Measurements from ENCODE around the gene AGAP1.

The AGAP1 gene

DNA sequence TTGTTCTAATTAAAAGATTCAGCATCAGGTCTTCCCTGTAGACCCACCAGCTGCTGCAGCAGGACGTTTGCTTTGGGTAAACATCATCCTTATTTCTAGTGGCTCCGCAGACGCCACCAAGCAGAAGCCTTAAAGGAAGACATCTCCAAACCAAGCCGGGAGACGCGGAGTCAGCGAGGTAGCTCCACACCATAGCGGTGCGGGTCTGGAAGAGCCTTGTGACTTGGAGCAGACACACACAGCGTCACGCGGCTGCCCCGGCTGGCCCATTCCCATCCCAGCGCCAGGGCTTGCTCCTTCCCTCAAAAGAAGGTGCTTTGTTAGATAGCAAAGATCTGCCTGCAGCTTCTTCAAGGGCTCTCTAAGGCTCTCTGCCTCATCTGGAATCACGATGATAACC, 437.8 kb downstream of the AGAP1 start:
- no peak overlapping the region for H3K4me3 ChIP-seq (ENCODE audit: insufficient read depth, low read depth, low read length)
- H3K27me3 ChIP-seq (ENCODE audit: control insufficient read depth, insufficient read depth, low read length, poor library complexity, severe bottlenecking), result no peaks in the 10 kb centered on the region
- H3K9me3 ChIP-seq (ENCODE audit: control insufficient read depth, low read length), result no peaks in the 10 kb centered on the region
- no peaks in the 10 kb centered on the region for H3K36me3 ChIP-seq (ENCODE audit: control insufficient read depth, insufficient read depth, low read length)
- peaks cover 22% of the 10 kb centered on the region for H3K4me1 ChIP-seq (ENCODE audit: control insufficient read depth, insufficient read depth, low read length)
- 93 to 95% methylated on average over 15 of the region's 15 CpGs for WGBS, 2 experiments
- no peak overlapping the region for H3K27ac ChIP-seq (ENCODE audit: insufficient read depth, low read depth, low read length, poor library complexity, severe bottlenecking)

- Histone ChIP-seq H3K27ac (ENCODE audit: insufficient read depth, low read depth, low read length, poor library complexity, severe bottlenecking) (peak overlapping the region; percentile 74), H3K9me3 (ENCODE audit: control insufficient read depth, low read length) (no peaks in the 10 kb centered on the region), H3K36me3 (ENCODE audit: control insufficient read depth, insufficient read depth, low read length) (no peaks in the 10 kb centered on the region), H3K4me3 (ENCODE audit: insufficient read depth, low read depth, low read length) (no peak overlapping the region), H3K27me3 (ENCODE audit: control insufficient read depth, insufficient read depth, low read length, poor library complexity, severe bottlenecking) (no peaks in the 10 kb centered on the region), H3K4me1 (ENCODE audit: control insufficient read depth, insufficient read depth, low read length) (peaks cover 22% of the 10 kb centered on the region)
- 84 to 87% methylated on average over 15 of the region's 15 CpGs for WGBS, 2 experiments
Measured at GRCh38 chr2:235934059-235934773, 440.4 kb downstream of the AGAP1 start.

DNA sequence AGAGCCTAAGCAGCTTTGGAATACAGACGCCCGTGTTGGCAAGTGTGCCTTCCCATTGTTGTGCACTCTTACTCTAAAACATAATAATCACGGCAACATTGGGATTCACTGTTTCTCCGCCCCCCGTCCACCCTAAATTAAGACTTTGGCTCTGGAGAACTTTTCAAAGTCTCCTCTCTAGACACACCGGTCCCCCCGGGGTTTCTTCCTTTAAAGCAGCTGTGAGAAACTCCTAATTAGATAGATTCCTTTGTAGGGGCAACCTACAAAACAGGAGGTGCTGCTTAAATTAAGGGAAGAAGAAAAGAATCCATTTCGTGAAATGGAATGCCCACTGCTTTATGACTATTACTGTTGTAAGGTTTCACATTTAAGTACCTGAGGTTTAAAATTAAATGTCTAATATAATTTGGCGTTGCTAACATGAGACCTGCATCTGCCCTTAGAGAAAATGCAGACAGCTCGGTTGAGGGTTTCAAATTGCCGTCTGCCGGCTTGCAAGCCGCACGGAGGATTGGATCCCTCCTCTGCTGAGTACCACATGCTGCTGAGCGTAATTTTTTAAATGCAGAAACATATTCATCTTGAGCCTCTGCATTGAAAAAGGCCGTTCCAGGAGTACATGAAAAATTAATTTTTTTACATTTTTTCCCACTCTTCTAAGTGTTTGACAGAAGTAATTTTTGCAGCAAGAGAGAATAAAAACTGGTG, 441.1 kb downstream of the AGAP1 start:
- no peaks in the 10 kb centered on the region for H3K27me3 ChIP-seq (ENCODE audit: control insufficient read depth, insufficient read depth, low read length, poor library complexity, severe bottlenecking)
- H3K4me1 ChIP-seq (ENCODE audit: control insufficient read depth, insufficient read depth, low read length), result peaks cover 22% of the 10 kb centered on the region
- no peak overlapping the region for H3K4me3 ChIP-seq (ENCODE audit: insufficient read depth, low read depth, low read length)
- 62 to 63% methylated on average over 16 of the region's 16 CpGs for WGBS, 2 experiments
- H3K27ac ChIP-seq (ENCODE audit: insufficient read depth, low read depth, low read length, poor library complexity, severe bottlenecking), result peak overlapping the region; percentile 74
- H3K9me3 ChIP-seq (ENCODE audit: control insufficient read depth, low read length), result no peaks in the 10 kb centered on the region
- no peaks in the 10 kb centered on the region for H3K36me3 ChIP-seq (ENCODE audit: control insufficient read depth, insufficient read depth, low read length)

GRCh38 chr2:235935773-235936172, 441.9 kb downstream of the AGAP1 start:
- Histone ChIP-seq H3K27ac (ENCODE audit: insufficient read depth, low read depth, low read length, poor library complexity, severe bottlenecking) (no peak overlapping the region), H3K4me1 (ENCODE audit: control insufficient read depth, insufficient read depth, low read length) (peaks cover 22% of the 10 kb centered on the region), H3K36me3 (ENCODE audit: control insufficient read depth, insufficient read depth, low read length) (no peaks in the 10 kb centered on the region), H3K9me3 (ENCODE audit: control insufficient read depth, low read length) (no peaks in the 10 kb centered on the region), H3K27me3 (ENCODE audit: control insufficient read depth, insufficient read depth, low read length, poor library complexity, severe bottlenecking) (no peaks in the 10 kb centered on the region), H3K4me3 (ENCODE audit: insufficient read depth, low read depth, low read length) (no peak overlapping the region)
- 92 to 94% methylated on average over 13 of the region's 13 CpGs for WGBS, 2 experiments

DNA sequence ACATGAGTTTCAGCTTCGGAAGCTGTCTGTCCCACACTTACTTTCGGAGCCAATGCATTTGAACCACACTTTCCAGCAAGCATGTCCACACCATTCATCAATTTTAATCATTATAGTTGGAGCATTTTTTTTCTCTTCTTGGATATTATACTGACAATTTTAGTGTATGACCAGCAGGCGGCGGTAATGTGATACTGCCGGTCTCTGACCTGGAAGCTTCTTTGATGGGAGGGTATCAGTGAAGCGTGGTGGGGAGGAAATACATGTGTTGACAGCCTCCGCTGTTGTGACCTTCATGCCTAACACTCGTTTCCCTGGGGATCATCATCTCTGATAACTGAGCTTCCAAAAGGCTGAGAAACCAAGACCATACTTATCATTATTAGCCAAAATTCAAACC, 442.6 kb downstream of the AGAP1 start:
- WGBS, 2 experiments, result 76% methylated on average over 8 of the region's 8 CpGs
- Histone ChIP-seq H3K27me3 (ENCODE audit: control insufficient read depth, insufficient read depth, low read length, poor library complexity, severe bottlenecking) (no peaks in the 10 kb centered on the region), H3K4me3 (ENCODE audit: insufficient read depth, low read depth, low read length) (no peak overlapping the region), H3K9me3 (ENCODE audit: control insufficient read depth, low read length) (no peaks in the 10 kb centered on the region), H3K4me1 (ENCODE audit: control insufficient read depth, insufficient read depth, low read length) (peaks cover 22% of the 10 kb centered on the region), H3K36me3 (ENCODE audit: control insufficient read depth, insufficient read depth, low read length) (no peaks in the 10 kb centered on the region), H3K27ac (ENCODE audit: insufficient read depth, low read depth, low read length, poor library complexity, severe bottlenecking) (no peak overlapping the region)

- Histone ChIP-seq H3K27ac (ENCODE audit: insufficient read depth, low read depth, low read length, poor library complexity, severe bottlenecking) (no peak overlapping the region), H3K27me3 (ENCODE audit: control insufficient read depth, insufficient read depth, low read length, poor library complexity, severe bottlenecking) (no peaks in the 10 kb centered on the region), H3K36me3 (ENCODE audit: control insufficient read depth, insufficient read depth, low read length) (no peaks in the 10 kb centered on the region), H3K4me3 (ENCODE audit: insufficient read depth, low read depth, low read length) (no peak overlapping the region), H3K4me1 (ENCODE audit: control insufficient read depth, insufficient read depth, low read length) (peaks cover 22% of the 10 kb centered on the region), H3K9me3 (ENCODE audit: control insufficient read depth, low read length) (no peaks in the 10 kb centered on the region)
- 69% methylated on average over 10 of the region's 10 CpGs for WGBS, 2 experiments
Measured at GRCh38 chr2:235937087-235937486, 443.2 kb downstream of the AGAP1 start.

- no peaks in the 10 kb centered on the region for H3K36me3 ChIP-seq (ENCODE audit: control insufficient read depth, insufficient read depth, low read length)
- H3K4me1 ChIP-seq (ENCODE audit: control insufficient read depth, insufficient read depth, low read length), result peaks cover 22% of the 10 kb centered on the region
- 95 to 97% methylated on average over 12 of the region's 12 CpGs for WGBS, 2 experiments
- H3K27me3 ChIP-seq (ENCODE audit: control insufficient read depth, insufficient read depth, low read length, poor library complexity, severe bottlenecking), result no peaks in the 10 kb centered on the region
- no peaks in the 10 kb centered on the region for H3K9me3 ChIP-seq (ENCODE audit: control insufficient read depth, low read length)
- H3K27ac ChIP-seq (ENCODE audit: insufficient read depth, low read depth, low read length, poor library complexity, severe bottlenecking), result no peak overlapping the region
- H3K4me3 ChIP-seq (ENCODE audit: insufficient read depth, low read depth, low read length), result no peak overlapping the region
Measured at GRCh38 chr2:235937526-235937925, 443.7 kb downstream of the AGAP1 start.

GRCh38 chr2:235937936-235938335, 444.1 kb downstream of the AGAP1 start:
- Histone ChIP-seq H3K4me3 (ENCODE audit: insufficient read depth, low read depth, low read length) (no peak overlapping the region), H3K27ac (ENCODE audit: insufficient read depth, low read depth, low read length, poor library complexity, severe bottlenecking) (no peak overlapping the region), H3K27me3 (ENCODE audit: control insufficient read depth, insufficient read depth, low read length, poor library complexity, severe bottlenecking) (no peaks in the 10 kb centered on the region), H3K9me3 (ENCODE audit: control insufficient read depth, low read length) (no peaks in the 10 kb centered on the region), H3K36me3 (ENCODE audit: control insufficient read depth, insufficient read depth, low read length) (no peaks in the 10 kb centered on the region), H3K4me1 (ENCODE audit: control insufficient read depth, insufficient read depth, low read length) (peaks cover 22% of the 10 kb centered on the region)
- 79 to 80% methylated on average over 12 of the region's 12 CpGs for WGBS, 2 experiments

DNA sequence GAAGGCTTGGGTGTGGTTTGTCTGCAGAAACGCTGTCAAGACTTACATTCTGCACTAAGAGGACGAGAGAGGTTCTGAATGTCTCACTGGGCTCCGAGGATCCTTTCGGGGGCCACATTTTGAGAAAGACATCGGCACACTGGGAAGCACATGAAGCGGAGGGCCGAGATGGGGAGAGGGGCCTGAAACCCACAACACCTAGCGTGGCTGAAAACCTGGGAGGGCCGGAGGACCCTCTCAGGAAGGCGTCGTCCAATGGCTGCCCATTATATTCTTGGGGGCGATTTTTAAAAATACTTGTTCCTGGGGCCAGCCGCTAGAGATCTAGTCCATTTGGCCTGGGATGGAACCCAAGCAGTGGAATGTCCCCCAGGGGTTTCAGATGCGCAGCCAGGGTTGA, 444.8 kb downstream of the AGAP1 start:
- no peaks in the 10 kb centered on the region for H3K9me3 ChIP-seq (ENCODE audit: control insufficient read depth, low read length)
- H3K27ac ChIP-seq (ENCODE audit: insufficient read depth, low read depth, low read length, poor library complexity, severe bottlenecking), result no peak overlapping the region
- no peaks in the 10 kb centered on the region for H3K27me3 ChIP-seq (ENCODE audit: control insufficient read depth, insufficient read depth, low read length, poor library complexity, severe bottlenecking)
- H3K36me3 ChIP-seq (ENCODE audit: control insufficient read depth, insufficient read depth, low read length), result no peaks in the 10 kb centered on the region
- H3K4me1 ChIP-seq (ENCODE audit: control insufficient read depth, insufficient read depth, low read length), result peaks cover 22% of the 10 kb centered on the region
- no peak overlapping the region for H3K4me3 ChIP-seq (ENCODE audit: insufficient read depth, low read depth, low read length)
- 88 to 89% methylated on average over 14 of the region's 14 CpGs for WGBS, 2 experiments

DNA sequence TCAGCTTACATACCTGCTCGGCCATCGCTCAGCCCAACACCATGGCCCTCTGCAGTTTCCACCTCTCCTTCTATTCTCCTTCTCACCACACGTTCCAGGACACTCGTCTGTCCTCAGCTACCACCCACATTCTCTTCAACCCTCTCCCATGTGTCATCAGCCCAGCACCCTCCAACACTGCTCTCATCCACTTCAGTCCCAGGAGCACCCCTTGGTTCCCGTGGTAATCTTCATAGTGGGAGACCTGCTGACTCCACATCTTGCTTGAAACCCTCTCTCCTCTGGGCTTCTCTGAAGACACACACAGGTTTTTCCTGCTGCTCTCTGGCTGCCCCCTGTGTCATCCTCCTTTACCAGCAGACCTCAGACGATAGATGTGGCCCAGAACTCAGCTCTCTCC, 445.6 kb downstream of the AGAP1 start:
- Histone ChIP-seq H3K9me3 (ENCODE audit: control insufficient read depth, low read length) (no peaks in the 10 kb centered on the region), H3K4me3 (ENCODE audit: insufficient read depth, low read depth, low read length) (no peak overlapping the region), H3K27me3 (ENCODE audit: control insufficient read depth, insufficient read depth, low read length, poor library complexity, severe bottlenecking) (no peaks in the 10 kb centered on the region), H3K27ac (ENCODE audit: insufficient read depth, low read depth, low read length, poor library complexity, severe bottlenecking) (no peak overlapping the region), H3K36me3 (ENCODE audit: control insufficient read depth, insufficient read depth, low read length) (no peaks in the 10 kb centered on the region), H3K4me1 (ENCODE audit: control insufficient read depth, insufficient read depth, low read length) (peaks cover 15% of the 10 kb centered on the region)
- WGBS, 2 experiments, result 89 to 91% methylated on average over 6 of the region's 6 CpGs
